GM19397 (cell line): ENCODE data around the gene DPEP2.
"Not testable (repeated sequence)": the region's sequence is repeated elsewhere in the genome, so short reads cannot be mapped to it uniquely, and the experiment has no call there.

Experiments
- ATAC-seq: cut with Tn5 transposase; IDR thresholded peaks from one replicate; pipeline ENCODE4 v1.9.1; 2021; ENCODE audit warnings: mild to moderate bottlenecking, moderate library complexity; ENCODE audit not compliant: unreplicated experiment

The DPEP2 gene, protein sequence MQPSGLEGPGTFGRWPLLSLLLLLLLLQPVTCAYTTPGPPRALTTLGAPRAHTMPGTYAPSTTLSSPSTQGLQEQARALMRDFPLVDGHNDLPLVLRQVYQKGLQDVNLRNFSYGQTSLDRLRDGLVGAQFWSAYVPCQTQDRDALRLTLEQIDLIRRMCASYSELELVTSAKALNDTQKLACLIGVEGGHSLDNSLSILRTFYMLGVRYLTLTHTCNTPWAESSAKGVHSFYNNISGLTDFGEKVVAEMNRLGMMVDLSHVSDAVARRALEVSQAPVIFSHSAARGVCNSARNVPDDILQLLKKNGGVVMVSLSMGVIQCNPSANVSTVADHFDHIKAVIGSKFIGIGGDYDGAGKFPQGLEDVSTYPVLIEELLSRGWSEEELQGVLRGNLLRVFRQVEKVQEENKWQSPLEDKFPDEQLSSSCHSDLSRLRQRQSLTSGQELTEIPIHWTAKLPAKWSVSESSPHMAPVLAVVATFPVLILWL

DNA sequence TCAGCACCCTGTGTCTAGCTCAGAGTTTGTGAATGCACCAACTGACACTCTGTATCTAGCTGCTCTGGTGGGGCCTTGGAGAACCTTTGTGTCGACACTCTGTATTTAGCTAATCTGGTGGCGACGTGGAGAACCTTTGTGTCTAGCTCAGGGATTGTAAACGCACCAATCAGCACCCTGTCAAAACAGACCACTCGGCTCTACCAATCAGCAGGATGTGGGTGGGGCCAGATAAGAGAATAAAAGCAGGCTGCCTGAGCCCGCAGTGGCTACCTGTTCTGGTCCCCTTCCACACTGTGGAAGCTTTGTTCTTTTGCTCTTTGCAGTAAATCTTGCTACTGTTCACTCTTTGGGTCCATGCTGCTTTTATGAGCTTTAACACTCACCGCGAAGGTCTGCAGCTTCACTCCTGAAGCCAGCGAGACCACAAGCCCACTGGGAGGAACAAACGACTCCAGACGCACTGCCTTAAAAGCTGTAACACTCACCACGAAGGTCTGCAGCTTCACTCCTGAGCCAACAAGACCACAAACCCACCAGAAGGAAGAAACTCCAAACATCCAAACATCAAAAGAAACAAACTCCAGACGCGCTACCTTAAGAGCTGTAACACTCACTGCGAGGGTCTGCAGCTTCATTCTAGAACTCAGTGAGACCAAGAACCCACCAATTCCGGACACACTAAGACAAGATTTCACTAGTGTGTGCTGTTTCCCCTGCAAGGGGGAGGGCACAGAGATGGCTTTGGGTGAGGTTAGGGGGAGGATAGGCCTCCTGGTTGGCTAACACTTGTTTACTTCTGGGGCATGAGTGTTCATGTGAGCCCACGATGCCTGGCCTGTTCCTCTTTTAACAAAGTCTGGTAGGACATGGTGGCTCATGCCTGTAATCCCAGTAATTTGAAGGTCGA, at the start of gene DPEP2:
TSS of gene DPEP2 (minus strand) at position 706 of the 910 bp plus-strand sequence. CDS start 6,272 bp downstream, outside the sequence.
- not testable (repeated sequence) for ATAC-seq

DNA sequence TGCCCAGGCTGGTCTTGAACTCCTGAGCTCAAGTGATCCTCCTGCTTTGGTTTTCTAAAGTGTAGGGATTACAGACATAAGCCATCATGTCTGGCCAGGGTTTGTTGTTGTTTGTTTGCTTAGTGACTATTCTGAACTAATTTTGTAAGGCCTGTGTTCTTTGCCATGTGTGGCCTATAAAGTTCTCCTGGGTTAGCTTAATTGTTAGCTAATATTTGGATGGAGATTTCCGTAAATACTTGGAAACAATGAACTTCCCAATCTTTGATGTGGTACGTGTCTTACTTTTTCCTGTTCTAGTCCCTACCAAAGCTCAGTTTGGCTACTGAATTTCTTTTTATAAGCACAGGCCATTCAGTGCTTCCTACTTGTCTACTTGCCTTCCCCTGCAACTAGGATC, 48.7 kb upstream of the DPEP2 start:
- ATAC-seq: no peak

DNA sequence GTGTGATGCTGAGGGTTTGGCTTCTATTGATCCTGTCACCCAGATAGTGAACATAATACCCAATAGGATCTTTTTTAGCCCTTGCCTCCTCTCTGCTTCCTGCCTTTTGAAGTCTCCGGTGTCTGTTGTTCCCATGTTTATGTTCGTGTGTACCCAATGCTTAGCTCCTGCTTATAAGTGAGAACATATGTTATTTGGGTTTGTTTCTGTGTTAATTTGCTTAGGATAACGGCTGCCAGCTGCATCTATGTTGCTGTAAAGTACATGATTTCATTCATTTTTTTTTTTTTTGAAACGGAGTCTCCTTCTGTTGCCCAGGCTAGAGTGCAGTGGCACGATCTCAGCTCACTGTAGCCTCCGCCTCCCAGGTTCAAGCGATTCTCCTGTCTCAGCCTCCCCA, 46.8 kb upstream of the DPEP2 start:
- no peak for ATAC-seq

DNA sequence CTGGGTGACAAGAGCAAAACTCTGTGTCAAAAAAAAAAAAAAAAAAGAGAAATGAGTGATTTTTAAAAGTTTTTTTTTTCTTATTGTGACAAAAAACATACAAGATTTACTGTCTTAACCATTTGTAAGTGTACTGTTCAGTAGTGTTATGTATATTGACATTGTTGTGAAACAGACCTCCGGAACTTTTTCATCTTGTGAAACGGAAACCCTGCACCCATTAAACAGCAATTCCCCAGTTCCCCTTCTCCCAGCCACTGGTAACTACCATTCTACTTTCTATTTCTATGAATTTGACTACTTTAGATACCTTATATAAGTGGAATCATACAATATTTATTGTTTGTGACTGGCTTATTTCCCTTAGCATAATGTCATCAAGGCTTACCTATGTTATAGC, 42.5 kb upstream of the DPEP2 start:
- ATAC-seq: no peak

DNA sequence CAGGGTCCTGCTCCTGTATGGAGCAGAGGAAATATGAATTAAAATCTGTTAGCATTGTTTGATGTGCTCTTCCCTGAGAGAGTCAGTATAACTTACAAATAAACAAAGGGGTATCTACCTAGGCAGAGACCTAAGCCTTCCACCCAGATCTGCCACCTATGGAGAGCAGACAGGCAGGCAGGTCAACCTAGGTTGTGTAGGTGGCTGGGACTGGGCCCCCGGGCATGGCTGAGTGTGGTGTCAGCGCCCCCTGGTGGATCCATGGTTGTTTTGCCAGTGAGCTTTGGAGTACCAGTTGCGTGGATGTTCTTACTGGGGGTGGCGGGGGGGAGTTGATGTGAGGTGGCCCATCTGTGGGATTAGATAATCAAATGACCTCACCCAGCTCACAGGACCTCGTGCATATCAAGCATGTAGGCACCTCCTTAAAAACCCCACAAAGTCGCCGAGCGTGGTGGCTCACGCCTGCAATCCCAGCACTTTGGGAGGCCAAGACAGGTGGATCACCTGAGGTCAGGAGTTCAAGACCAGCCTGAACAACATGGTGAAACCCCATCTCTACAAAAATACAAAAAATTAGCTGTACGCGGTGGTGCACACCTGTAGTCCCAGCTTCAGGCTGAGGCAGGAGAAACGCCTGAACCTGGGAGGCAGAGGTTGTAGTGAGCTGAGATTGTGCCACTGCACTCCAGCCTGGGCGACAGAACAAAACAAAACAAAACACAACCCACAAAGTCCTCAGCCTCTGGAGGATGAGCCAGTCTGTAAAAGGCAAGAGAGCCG, 41.4 kb upstream of the DPEP2 start:
- no peak for ATAC-seq

DNA sequence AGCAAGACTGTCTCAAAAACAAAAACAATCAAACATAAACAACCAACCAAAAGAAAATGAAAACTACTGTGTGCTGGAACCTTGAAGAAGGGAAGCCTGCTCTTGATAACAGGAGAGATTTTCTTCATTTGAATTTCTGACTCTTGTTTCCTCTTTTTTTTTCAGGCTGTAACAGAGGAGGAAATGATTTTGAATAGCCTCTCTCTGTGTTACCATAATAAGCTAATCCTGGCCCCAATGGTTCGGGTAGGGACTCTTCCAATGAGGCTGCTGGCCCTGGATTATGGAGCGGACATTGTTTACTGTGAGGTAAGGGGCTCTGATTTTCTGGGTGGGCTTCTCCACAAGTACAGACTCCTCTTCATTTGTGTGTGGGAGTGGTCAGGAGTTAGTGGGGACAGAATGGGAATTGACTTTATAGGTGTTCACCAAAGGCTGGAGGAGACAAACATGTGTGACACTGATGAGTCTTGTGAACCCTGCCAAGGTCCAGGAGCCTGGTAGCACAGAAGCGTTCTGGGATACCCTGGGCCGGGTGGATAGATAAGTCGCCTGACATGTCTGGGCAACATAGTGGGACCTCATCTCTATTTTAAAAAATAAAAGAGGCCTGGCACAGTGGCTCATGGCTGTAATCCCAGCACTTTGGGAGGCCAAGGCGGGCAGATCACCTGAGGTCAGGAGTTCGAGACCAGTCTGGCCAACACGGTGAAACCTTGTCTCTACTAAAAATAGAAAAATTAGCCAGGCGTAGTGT, 38.7 kb upstream of the DPEP2 start:
- ATAC-seq: no peak

DNA sequence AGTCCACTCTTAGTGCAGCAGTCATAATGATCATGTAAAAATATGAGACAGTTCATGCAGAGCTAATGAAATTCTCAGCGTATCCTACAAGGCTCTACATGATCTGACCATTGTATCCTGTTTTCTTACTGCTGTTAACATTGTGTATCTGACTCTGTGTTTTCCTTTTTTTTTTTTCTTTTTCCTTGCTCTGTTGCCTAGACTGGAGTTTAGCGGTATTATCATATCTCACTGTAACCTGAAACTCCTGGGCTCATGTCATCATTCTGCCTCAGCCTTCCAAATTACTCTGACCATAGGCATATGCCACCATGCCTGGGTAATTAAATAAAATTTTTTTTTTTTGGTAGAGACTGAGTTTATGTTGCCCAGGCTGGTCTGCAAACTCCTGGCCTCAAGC, 35.9 kb upstream of the DPEP2 start:
- no peak for ATAC-seq

DNA sequence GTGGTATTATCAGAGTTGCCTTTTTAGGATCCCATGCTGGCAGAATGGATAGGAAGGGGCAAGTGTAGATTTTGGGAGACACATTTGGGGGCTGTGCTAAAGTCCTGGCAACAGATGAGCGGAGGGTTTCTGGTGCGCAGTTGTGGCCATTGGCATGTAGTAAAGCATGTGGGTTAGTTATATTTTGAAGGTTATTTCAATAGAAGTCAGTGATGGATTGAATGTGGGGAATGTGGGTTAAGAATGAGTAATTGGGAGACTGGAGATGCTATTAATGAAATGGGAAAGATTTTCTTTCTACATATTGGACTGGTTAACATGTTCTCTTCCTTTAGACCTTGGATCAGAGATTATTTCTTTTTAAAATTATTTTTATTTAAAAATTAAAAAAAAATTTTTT, 33.8 kb upstream of the DPEP2 start:
- no peak for ATAC-seq

DNA sequence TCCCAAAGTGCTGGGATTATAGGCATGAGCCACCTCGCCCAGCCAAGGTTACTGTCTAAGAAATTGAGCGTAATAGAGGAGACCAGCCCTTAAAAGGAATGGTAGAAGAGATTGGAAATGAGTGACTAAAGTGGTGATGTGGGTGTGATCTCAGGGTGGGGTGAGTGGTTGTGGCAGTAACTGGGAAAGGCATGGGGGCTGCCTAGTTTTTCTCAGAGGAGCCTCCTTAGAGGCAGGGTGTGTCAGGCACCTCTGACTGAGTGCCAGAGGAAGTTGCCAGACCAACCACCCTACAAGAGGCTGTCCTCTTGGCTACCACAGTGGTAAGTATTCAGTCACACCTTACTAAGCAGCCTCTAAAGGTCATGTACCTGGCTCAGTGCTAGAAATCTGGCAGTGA, 32.7 kb upstream of the DPEP2 start:
- ATAC-seq: no peak

DNA sequence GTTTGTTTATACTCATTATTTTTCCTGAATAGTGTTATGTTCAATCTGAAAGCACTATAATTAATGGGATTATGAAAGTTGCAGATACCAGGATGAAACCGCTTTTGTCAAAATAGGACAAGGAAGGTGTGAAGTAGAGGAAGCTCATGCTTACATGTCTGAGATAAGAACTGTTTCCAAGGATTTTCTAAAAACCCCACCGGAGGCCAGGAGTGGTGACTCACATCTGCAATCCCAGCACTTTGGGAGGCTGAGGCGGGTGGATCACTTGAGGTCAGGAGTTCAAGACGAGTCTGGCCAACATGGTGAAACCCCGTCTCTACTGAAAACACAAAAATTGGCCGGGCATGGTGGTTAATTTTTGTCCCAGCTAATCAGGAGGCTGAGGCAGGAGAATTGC, 30.8 kb upstream of the DPEP2 start:
- not testable (repeated sequence) for ATAC-seq

DNA sequence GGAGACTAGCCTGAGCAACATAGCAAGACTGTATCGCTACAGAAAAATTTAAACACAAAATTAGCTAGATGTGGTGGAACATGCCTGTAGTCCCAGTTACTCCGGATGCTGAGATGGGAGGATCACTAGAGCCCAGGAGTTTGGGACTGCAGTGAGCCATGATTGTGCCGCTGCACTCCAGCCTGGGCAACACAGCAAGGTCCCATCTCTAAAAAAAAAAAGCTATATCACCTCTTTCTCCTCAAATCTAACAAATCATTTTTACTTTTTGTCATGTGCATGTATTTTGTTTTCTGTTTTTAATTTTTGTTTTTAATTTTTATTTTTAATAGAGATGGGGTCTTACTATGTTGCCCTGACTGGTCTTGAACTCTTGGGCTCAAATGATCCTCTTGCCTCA, 29.7 kb upstream of the DPEP2 start:
- no peak for ATAC-seq

DNA sequence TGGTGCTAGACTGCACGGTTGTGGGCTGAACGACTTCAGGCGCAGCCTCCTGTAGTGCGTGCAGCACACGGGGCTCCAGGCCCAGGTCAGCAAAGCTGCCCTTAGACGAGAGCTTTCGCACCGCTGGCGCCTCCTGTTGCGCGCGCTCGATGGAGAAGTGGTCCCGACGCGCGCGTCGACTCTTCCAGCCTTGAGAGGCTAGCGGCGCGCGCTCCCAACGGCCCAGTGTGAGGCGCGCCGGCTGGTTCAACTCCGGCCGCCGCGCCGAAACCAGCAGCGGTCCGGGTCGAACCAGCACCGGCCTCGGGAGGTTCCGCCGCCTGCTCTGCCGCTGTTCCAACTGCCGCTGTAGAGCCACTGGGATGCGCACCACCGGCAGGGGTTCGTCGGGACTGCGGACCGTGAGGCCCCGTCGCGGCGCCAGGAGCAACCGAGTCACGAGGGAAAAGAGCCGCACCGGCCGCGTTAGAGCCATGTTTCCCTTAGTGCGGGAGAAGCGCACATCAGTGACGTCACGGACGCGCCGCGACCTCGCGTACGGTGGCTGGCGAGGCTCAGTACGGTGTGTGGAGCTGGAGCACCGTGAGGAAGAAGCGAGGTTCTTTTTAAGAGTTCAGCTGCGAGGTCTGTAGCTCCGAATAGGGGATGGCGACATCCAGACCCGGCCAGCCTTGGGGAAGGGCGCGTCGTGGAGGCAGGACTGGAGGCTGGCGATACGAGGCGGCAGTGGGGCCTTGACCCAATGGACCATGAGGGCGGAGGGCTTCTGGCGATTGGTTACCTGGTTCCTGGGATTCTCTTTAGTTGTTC, 23.6 kb upstream of the DPEP2 start, which contains the start of the genes DDX28 and DUS2:
TSS of gene DDX28 (minus strand) at position 505 of the 810 bp plus-strand sequence. CDS start at position 475, 30 bp downstream.
TSS of gene DUS2 (plus strand) at position 557 of the 810 bp plus-strand sequence. CDS start 14,740 bp downstream, outside the sequence.
- peak; percentile 77 for ATAC-seq

DNA sequence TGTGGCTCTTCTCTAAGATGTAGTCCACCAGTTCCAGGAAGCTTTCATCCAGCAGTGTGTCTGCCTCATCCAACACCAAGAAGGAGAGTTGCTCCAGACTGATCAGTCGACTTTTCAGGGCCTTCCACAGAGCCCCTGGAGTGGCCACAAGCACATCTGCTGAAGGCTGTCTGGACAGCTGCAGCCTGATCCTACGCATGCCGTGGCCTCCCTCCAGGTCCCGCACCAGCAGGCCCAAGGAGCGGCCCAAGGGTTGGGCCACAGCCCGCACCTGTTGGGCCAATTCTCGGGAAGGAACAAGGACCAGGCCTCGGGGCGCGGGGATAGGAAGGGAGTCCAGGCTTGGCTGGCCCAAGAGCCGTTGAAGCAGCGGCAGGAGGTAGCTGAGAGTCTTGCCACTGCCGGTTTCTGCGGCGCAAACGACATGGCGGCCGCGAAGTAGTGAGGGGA, 23.0 kb upstream of the DPEP2 start:
- peak; percentile 6 for ATAC-seq

DNA sequence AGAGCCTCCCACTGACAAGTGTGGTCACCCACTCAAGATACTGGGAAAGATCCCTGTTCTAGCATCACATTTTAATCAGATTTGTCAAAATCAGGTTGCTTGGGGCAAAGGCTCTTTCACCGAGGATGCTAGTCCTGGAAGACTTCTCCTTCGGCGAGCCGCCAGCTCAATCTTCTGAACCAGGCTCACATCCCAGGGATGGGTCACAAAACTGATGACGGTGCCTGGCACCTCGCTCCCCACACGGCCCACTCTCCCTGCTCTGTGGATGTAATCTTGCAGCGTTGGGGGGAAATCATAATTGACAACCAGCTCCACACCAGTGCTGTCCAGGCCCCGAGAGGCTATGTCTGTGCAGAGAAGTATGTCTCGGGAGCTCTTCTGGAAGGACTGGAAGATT, 22.2 kb upstream of the DPEP2 start:
- ATAC-seq: no peak

DNA sequence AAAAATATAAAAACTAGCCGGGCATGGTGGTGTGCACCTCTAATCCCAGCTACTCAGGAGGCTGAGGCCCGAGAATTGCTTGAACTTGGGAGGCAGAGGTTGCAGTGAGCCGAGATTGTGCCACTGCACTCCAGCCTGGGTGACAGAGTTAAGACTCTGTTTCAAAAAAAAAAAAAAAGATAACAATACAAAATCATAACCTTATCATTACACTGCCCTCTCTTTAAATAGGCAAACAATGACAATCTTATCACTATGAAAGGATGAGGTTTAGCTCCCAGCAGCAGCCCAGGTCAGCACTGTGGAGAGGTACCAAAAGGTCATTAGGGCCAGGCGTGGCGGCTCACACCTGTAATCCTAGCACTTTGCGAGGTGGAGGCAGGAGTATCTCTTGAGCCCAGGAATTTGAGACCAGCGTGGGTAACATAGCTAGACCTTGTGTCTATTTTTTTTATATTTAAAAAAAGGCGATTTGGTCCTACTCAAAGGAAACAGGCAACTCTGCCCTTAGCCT, 19.9 kb upstream of the DPEP2 start:
- ATAC-seq: no peak

DNA sequence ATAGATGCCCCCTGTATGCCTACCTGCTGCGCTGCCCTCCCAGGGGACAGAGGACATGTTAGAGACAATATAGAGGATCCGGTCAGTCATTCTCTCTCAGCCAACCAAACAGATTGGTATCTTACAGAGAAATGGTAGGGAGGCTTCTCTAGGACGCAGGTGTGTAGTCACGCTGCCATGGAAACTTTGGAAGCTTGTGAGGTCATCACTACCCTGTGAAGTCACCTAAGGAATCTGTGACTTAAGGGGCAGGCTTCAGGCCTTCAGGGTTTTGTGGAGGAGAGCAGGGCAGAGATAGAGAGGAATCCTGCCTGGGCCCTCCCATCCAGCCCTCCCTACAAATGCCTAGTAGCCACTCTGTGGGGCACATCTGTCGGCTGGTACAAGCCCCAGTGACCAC, 16.4 kb upstream of the DPEP2 start, which contains the start of gene DPEP2NB:
TSS of gene DPEP2NB (minus strand) at position 231 of the 400 bp plus-strand sequence. CDS start at position 90, 141 bp downstream.
- no peak for ATAC-seq

DNA sequence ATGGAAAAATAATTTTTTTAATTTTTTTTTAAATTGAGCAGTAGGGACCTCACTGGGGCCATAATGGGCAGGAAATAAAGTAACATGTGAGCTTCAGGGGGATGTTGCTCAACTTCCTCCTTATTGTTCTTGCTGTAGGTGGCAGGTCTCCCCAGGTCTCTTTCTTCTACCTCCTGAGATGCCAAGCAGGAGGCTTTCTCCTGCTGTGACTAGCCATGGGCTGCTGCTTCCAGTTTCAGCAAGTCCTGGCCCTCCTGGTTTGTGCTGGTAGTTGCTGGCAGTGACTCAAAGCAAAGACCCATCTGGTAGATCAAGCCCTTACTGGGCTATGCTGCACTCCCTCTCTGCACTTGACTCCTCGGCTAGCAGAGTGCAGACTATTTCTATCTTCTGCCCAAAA, 14.2 kb upstream of the DPEP2 start:
- ATAC-seq: no peak

DNA sequence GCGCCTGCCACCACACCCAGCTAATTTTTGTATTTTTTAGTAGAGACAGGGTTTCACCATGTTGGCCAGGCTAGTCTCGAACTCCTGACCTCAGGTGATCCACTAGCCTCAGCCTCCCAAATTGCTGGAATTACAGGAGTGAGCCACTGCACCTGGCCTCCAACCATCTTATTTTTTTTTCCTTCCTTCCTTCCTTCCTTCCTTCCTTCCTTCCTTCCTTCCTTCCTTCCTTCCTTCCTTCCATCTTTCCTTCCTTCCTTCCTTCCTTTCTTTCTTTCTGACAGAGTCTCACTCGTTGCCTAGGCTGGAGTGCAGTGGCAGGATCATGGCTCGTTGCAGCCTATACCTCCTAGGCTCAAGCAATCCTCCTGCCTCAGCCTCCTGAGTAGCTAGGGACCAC, 10.6 kb upstream of the DPEP2 start:
- ATAC-seq: not testable (repeated sequence)
